Caco-2 (cell line): ENCODE measurements around the gene GRAP. TPM values are rescaled to one million over a fixed set of nuclear protein-coding genes. Genes with fewer than 3 reads are reported as not detected.

Source experiments
- BruUV-seq: library from RNA; stranded (reverse); fragments of 400-500 nt; replicated peaks from 2 replicates; lab custom pipeline; 2021; lab: Mats Ljungman, UMichigan
- CTCF ChIA-PET: fragments of 300-600 bp; sonication (Branson Sonifier 250); formaldehyde crosslinking; loops from one replicate; lab custom pipeline; 2022; ENCODE audit warnings: antibody characterized with exemption; lab: Charles Lee
- POLR2A ChIA-PET: fragments of 300-600 bp; sonication (Branson Sonifier 250); formaldehyde crosslinking; loops from one replicate; lab custom pipeline; 2022; ENCODE audit warnings: antibody characterized with exemption; lab: Charles Lee
- DNase-seq, 2 experiments: peaks; one replicate each; pipeline versions ENCODE4 v3.0.0 to v3.0.0-alpha.2; 2020 to 2022
- H3K27me3 ChIP-seq: replicated peaks from 2 replicates; pipeline ENCODE4 v1.6.0; 2011; ENCODE audit warnings: low read length; ENCODE audit not compliant: control insufficient read depth, insufficient read depth
- H3K36me3 ChIP-seq: 2 replicates; pipeline ENCODE4 v1.5.1; 2011; ENCODE audit warnings: low read length; ENCODE audit not compliant: control insufficient read depth, insufficient read depth
- H3K4me1 ChIP-seq: fragments of 250-450 bp; sonication (Bioruptor Pico); 2 replicates; pipeline ENCODE4 v1.5.1; 2020; ENCODE audit warnings: mild to moderate bottlenecking
- H3K4me3 ChIP-seq: 2 replicates; pipeline ENCODE4 v1.5.1; 2011; ENCODE audit warnings: low read depth, mild to moderate bottlenecking, control low read depth, low read length
- H3K9me3 ChIP-seq: fragments of 250-450 bp; sonication (Bioruptor Pico); 2 replicates; pipeline ENCODE4 v1.5.1; 2020; ENCODE audit warnings: mild to moderate bottlenecking, moderate library complexity
- H3K27ac Mint-ChIP-seq: one replicate; pipeline ENCODE4 v1.8.0; 2022; ENCODE audit warnings: mixed read lengths; ENCODE audit not compliant: unreplicated experiment
- H3K27me3 Mint-ChIP-seq: one replicate; pipeline ENCODE4 v1.8.0; 2022; ENCODE audit warnings: mixed read lengths; ENCODE audit not compliant: insufficient read depth, unreplicated experiment
- H3K36me3 Mint-ChIP-seq: one replicate; pipeline ENCODE4 v1.8.0; 2022; ENCODE audit warnings: mild to moderate bottlenecking, mixed read lengths; ENCODE audit not compliant: insufficient read depth, unreplicated experiment
- H3K4me1 Mint-ChIP-seq: one replicate; pipeline ENCODE4 v1.8.0; 2022; ENCODE audit warnings: low read depth, mixed read lengths; ENCODE audit not compliant: unreplicated experiment
- H3K4me3 Mint-ChIP-seq: one replicate; pipeline ENCODE4 v1.8.0; 2022; ENCODE audit warnings: mild to moderate bottlenecking, moderate library complexity, mixed read lengths; ENCODE audit not compliant: unreplicated experiment
- H3K9me3 Mint-ChIP-seq: one replicate; pipeline ENCODE4 v1.8.0; 2022; ENCODE audit warnings: mixed read lengths; ENCODE audit not compliant: unreplicated experiment
- intact Hi-C: fragments of 100-400 bp; cut with micrococcal nuclease; formaldehyde crosslinking; loops from one replicate; pipeline ENCODE4 v1.10.0; 2022; ENCODE audit not compliant: unreplicated experiment
- total RNA-seq: library from RNA; stranded (reverse); gene quantifications from 2 replicates; pipeline ENCODE4 v1.2.3, GENCODE V29; 2022
- TF ChIP-seq, protein P1 (sequence below), 2 experiments: fragments of 200-600 bp in 1 of 2; IDR thresholded peaks; 1 replicate in 1 of 2; 2 replicates in 1 of 2; pipeline versions ENCODE4 v1.5.1 to v1.8.0; 2011 to 2022; ENCODE audit warnings: antibody characterized with exemption in 1 of 2, control low read depth in 1 of 2, inconsistent platforms in 1 of 2, low read depth in 1 of 2, low read length in 1 of 2, mild to moderate bottlenecking in 1 of 2, moderate library complexity in 1 of 2; ENCODE audit not compliant: insufficient read depth in 1 of 2, severe bottlenecking in 1 of 2, unreplicated experiment in 1 of 2

GRAP gene
- total RNA-seq, 1 experiment from 2014 or later: 0.50 TPM

DNA sequence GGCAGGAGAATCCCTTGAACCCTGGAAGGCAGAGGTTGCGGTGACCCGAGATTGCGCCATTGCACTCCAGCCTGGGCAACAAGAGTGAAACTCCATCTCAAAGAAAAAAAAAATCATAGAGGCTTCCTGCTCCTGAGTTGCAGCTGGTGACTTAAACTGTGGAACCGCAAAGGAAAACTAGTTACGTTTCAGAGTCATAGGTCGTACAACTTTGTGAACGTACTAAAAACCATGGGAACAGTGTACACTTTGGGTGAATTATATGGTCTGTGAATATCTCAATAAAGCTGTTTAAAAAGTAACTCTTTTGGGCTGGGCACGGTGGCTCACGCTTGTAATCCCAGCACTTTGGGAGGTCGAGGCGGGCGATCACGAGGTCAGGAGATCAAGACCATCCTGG lies 71.2 kb downstream of the GRAP start:
- Histone ChIP-seq H3K4me3 (no peak overlapping the region), H3K36me3 (peaks cover 2% of the 10 kb centered on the region), H3K9me3 (no peaks in the 10 kb centered on the region), H3K4me1 (no peaks in the 10 kb centered on the region), H3K27me3 (no peaks in the 10 kb centered on the region)
- Mint-ChIP-seq H3K4me1 (no peaks in the 10 kb centered on the region), H3K36me3 (peaks cover 53% of the 10 kb centered on the region), H3K27me3 (no peaks in the 10 kb centered on the region), H3K4me3 (no peak overlapping the region), H3K27ac (no peak overlapping the region), H3K9me3 (no peaks in the 10 kb centered on the region)
- intact Hi-C loops: no loop called here
- TF ChIP-seq, protein P1, sequence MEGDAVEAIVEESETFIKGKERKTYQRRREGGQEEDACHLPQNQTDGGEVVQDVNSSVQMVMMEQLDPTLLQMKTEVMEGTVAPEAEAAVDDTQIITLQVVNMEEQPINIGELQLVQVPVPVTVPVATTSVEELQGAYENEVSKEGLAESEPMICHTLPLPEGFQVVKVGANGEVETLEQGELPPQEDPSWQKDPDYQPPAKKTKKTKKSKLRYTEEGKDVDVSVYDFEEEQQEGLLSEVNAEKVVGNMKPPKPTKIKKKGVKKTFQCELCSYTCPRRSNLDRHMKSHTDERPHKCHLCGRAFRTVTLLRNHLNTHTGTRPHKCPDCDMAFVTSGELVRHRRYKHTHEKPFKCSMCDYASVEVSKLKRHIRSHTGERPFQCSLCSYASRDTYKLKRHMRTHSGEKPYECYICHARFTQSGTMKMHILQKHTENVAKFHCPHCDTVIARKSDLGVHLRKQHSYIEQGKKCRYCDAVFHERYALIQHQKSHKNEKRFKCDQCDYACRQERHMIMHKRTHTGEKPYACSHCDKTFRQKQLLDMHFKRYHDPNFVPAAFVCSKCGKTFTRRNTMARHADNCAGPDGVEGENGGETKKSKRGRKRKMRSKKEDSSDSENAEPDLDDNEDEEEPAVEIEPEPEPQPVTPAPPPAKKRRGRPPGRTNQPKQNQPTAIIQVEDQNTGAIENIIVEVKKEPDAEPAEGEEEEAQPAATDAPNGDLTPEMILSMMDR (IDR thresholded peaks at IDR 0.05; ENCODE audit: insufficient read depth in 1 of 2, low read depth in 1 of 2, low read length in 1 of 2, severe bottlenecking in 1 of 2, unreplicated experiment in 1 of 2): no peak
- DNase-seq: no peak
- ChIA-PET CTCF (interaction anchor here (0.8 kb wide), 1 partner anchor 15 kb away, joined by 3 read pairs; no protein-coding TSS in a partner anchor), POLR2A (no interaction called here)
- no TSS peak for BruUV-seq

DNA sequence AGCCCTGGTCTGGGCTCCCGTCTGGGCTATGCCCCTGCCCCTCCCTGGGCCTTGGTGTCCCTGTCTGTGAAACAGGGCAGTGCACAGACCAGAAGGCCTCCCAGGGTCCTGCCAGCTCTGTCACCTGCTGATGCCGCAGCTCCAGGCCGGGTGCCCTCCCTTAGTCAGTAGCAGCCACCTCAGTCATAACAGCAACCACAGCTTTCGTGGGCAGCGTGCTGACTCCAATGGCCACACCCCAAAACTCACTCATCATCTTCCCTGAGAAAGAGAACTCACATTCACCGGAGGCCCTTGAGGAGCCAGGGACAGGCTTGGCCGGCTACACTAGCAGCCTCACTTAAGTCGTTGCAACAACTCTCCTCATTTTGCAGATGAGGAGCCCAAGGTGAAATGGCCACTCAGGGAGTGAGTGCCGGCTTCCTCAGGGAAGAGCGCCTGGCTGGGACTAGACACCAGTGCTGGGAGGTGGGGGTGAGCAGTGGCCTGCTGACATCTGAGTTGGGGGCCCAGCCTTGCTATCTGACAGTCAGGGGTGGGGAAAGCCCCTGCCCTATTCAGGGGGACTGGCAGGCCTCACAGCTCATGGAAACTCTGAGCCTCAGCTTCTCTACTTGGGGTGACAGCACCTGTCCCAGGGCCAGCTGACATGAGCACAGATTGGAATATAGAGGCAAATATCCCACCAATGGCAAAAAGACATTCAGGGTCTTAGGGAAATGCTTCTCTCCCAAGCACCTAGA lies 72.2 kb downstream of the GRAP start:
- Mint-ChIP-seq H3K27me3 (no peaks in the 10 kb centered on the region), H3K9me3 (no peaks in the 10 kb centered on the region), H3K4me1 (no peaks in the 10 kb centered on the region), H3K27ac (no peak overlapping the region), H3K4me3 (no peak overlapping the region), H3K36me3 (peaks cover 48% of the 10 kb centered on the region)
- no peak overlapping the region for H3K4me3 ChIP-seq
- CTCF ChIA-PET: interaction anchor here (0.6 to 0.8 kb wide), 2 partner anchors 14 to 121 kb away, joined by 3 read pairs; no protein-coding TSS in a partner anchor
- intact Hi-C loops: no loop called here
- POLR2A ChIA-PET: no interaction called here
- no peak for DNase-seq
- TF ChIP-seq, protein P1 (IDR thresholded peaks at IDR 0.05; ENCODE audit: insufficient read depth in 1 of 2, low read depth in 1 of 2, low read length in 1 of 2, severe bottlenecking in 1 of 2, unreplicated experiment in 1 of 2): no peak
- no TSS peak for BruUV-seq
- peaks cover 1% of the 10 kb centered on the region; the same call in 1 of the 2 replicates for H3K4me1 ChIP-seq
- peaks cover 2% of the 10 kb centered on the region for H3K36me3 ChIP-seq
- H3K9me3 ChIP-seq: no peaks in the 10 kb centered on the region
- H3K27me3 ChIP-seq: no peaks in the 10 kb centered on the region

DNA sequence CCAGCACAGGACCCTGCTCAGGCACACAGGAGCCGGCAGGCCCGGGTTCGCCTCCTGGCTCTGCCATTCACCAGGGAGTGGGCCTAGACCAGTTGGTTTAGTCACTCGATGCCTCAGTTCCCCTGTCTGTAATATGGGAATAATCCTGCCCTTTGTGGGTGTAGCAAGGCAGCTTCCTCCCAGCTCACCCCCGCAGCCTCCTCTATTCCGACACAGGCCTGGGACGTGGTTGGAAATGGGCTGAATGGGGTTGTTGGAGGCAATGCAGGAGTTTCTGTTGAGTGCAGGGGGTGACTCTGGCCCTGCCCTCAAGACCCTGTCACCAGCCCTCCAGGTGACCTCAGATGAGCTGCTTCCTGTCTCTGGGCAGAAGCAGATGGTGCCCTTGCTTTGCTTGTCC lies 75.0 kb downstream of the GRAP start:
- Histone ChIP-seq H3K4me3 (no peak overlapping the region), H3K9me3 (no peaks in the 10 kb centered on the region), H3K27me3 (no peaks in the 10 kb centered on the region), H3K36me3 (peaks cover 1% of the 10 kb centered on the region), H3K4me1 (peaks cover 19% of the 10 kb centered on the region)
- Mint-ChIP-seq H3K4me1 (no peaks in the 10 kb centered on the region), H3K27ac (no peak overlapping the region), H3K27me3 (no peaks in the 10 kb centered on the region), H3K36me3 (peaks cover 52% of the 10 kb centered on the region), H3K4me3 (no peak overlapping the region), H3K9me3 (no peaks in the 10 kb centered on the region)
- CTCF ChIA-PET: interaction anchor here (0.8 kb wide), 1 partner anchor 11 kb away, joined by 3 read pairs; no protein-coding TSS in a partner anchor
- POLR2A ChIA-PET: no interaction called here
- TF ChIP-seq, protein P1 (IDR thresholded peaks at IDR 0.05; ENCODE audit: insufficient read depth in 1 of 2, low read depth in 1 of 2, low read length in 1 of 2, severe bottlenecking in 1 of 2, unreplicated experiment in 1 of 2): no peak
- DNase-seq: no peak
- no TSS peak for BruUV-seq
- intact Hi-C loops: no loop called here

Other genes with a start within 250 kb of the GRAP start
- 45.8 and 49.0 TPM in 2 replicates for gene PRPSAP2, start 188.8 kb downstream of the GRAP start, total RNA-seq
- gene SLC5A10, start 94.8 kb downstream of the GRAP start, total RNA-seq: 0.19 and 0.27 TPM in 2 replicates
- gene FAM83G, start 42.2 kb downstream of the GRAP start, total RNA-seq: 24.3 and 28.1 TPM in 2 replicates
- not detected in 2 replicates for gene GRAPL, start 80.6 kb upstream of the GRAP start, total RNA-seq
- gene EPN2, start 190.4 kb upstream of the GRAP start, total RNA-seq: 32.8 and 35.6 TPM in 2 replicates